Mesothelial cell of epicardium (in vitro differentiated cells): Measurements from ENCODE around the gene CNTNAP5. TPM values are rescaled to one million over a fixed set of nuclear protein-coding genes. Genes with fewer than 3 reads are reported as not detected.

Source experiments
- DNase-seq, 2 experiments: peaks; one replicate each; pipeline ENCODE4 v3.0.0; 2021; ENCODE audit warnings: low spot score in 2 of 2; ENCODE audit not compliant: unreplicated experiment in 2 of 2
- H3K27ac Mint-ChIP-seq: 2 replicates; pipeline ENCODE4 v1.8.0; 2021; ENCODE audit warnings: mixed read lengths
- H3K27me3 Mint-ChIP-seq: 2 replicates; pipeline ENCODE4 v1.8.0; 2021; ENCODE audit warnings: low read depth, mixed read lengths
- H3K36me3 Mint-ChIP-seq: 2 replicates; pipeline ENCODE4 v1.8.0; 2021; ENCODE audit warnings: mixed read lengths
- H3K4me1 Mint-ChIP-seq: 2 replicates; pipeline ENCODE4 v1.8.0; 2021; ENCODE audit warnings: mixed read lengths
- H3K4me3 Mint-ChIP-seq: 2 replicates; pipeline ENCODE4 v1.8.0; 2021; ENCODE audit warnings: mild to moderate bottlenecking, moderate library complexity, mixed read lengths
- H3K9me3 Mint-ChIP-seq: 2 replicates; pipeline ENCODE4 v1.8.0; 2021; ENCODE audit warnings: mixed read lengths
- CTCF ChIP-seq: fragments of 200-600 bp; sonication (generic); IDR thresholded peaks from one replicate; pipeline ENCODE4 v1.5.0; 2021; ENCODE audit warnings: antibody characterized with exemption; ENCODE audit not compliant: unreplicated experiment
- total RNA-seq: library from RNA; stranded (reverse); gene quantifications from 3 replicates; pipeline ENCODE4 v1.2.1, GENCODE V29; 2021

The CNTNAP5 gene
- total RNA-seq, 1 donor from 2014 or later, result 0.22 TPM

- H3K36me3 Mint-ChIP-seq, result no peaks in the 10 kb centered on the region
- TF ChIP-seq CTCF, result no peak
- peaks cover 4% of the 10 kb centered on the region for H3K4me1 Mint-ChIP-seq
- peaks cover 6% of the 10 kb centered on the region for H3K27me3 Mint-ChIP-seq
- DNase-seq, result no peak
- no peak overlapping the region for H3K4me3 Mint-ChIP-seq
- no peak overlapping the region for H3K27ac Mint-ChIP-seq
- H3K9me3 Mint-ChIP-seq, result no peaks in the 10 kb centered on the region
These were observed 873.7 kb downstream of the CNTNAP5 start for GRCh38 chr2:124898827-124899226.

- Mint-ChIP-seq H3K36me3 (no peaks in the 10 kb centered on the region), H3K9me3 (no peaks in the 10 kb centered on the region), H3K27ac (no peak overlapping the region), H3K4me1 (peaks cover 9% of the 10 kb centered on the region), H3K4me3 (no peak overlapping the region), H3K27me3 (peaks cover 7% of the 10 kb centered on the region)
- TF ChIP-seq CTCF, result no peak
- DNase-seq, result no peak
These were observed 883.3 kb downstream of the CNTNAP5 start for GRCh38 chr2:124908411-124908810.

GRCh38 chr2:124911560-124911959 is 886.5 kb downstream of the CNTNAP5 start:
- H3K27ac Mint-ChIP-seq, result no peak overlapping the region
- DNase-seq, result no peak
- peaks cover 7% of the 10 kb centered on the region for H3K27me3 Mint-ChIP-seq
- H3K9me3 Mint-ChIP-seq, result no peaks in the 10 kb centered on the region
- TF ChIP-seq CTCF, result no peak
- no peaks in the 10 kb centered on the region for H3K36me3 Mint-ChIP-seq
- no peak overlapping the region for H3K4me3 Mint-ChIP-seq
- peaks cover 7% of the 10 kb centered on the region for H3K4me1 Mint-ChIP-seq

- H3K9me3 Mint-ChIP-seq, result peaks cover under 1% of the 10 kb centered on the region
- H3K27me3 Mint-ChIP-seq, result peaks cover 7% of the 10 kb centered on the region
- TF ChIP-seq CTCF, result no peak
- H3K27ac Mint-ChIP-seq, result peak overlapping the region; percentile 10
- H3K4me1 Mint-ChIP-seq, result peaks cover 10% of the 10 kb centered on the region
- H3K36me3 Mint-ChIP-seq, result no peaks in the 10 kb centered on the region
- no peak for DNase-seq
- H3K4me3 Mint-ChIP-seq, result no peak overlapping the region
These were observed 888.8 kb downstream of the CNTNAP5 start for GRCh38 chr2:124913868-124914267.

GRCh38 chr2:124915567-124915966 is 890.5 kb downstream of the CNTNAP5 start:
- no peak for TF ChIP-seq CTCF
- Mint-ChIP-seq H3K27me3 (peaks cover 7% of the 10 kb centered on the region), H3K4me3 (no peak overlapping the region), H3K9me3 (peaks cover 5% of the 10 kb centered on the region), H3K4me1 (peaks cover 10% of the 10 kb centered on the region), H3K27ac (no peak overlapping the region), H3K36me3 (no peaks in the 10 kb centered on the region)
- no peak for DNase-seq

GRCh38 chr2:124919296-124919695 is 894.2 kb downstream of the CNTNAP5 start:
- Mint-ChIP-seq H3K9me3 (peaks cover 5% of the 10 kb centered on the region), H3K27ac (no peak overlapping the region), H3K4me1 (peaks cover 3% of the 10 kb centered on the region), H3K36me3 (no peaks in the 10 kb centered on the region), H3K4me3 (no peak overlapping the region), H3K27me3 (no peaks in the 10 kb centered on the region)
- no peak for TF ChIP-seq CTCF
- DNase-seq, result no peak
